HepG2 (cell line): Measurements from ENCODE around the gene SAXO2. TPM values are rescaled to one million over a fixed set of nuclear protein-coding genes. Genes with fewer than 3 reads are reported as not detected.

Source experiments
- ATAD3A ChIP-seq: sonication (generic); formaldehyde crosslinking; IDR thresholded peaks from 2 replicates; pipeline ENCODE4 v1.4.0; 2020; ENCODE audit warnings: missing genetic modification reagents
- CCAR2 ChIP-seq: fragments of 200-400 bp; formaldehyde crosslinking; optimal IDR thresholded peaks from 2 replicates; pipeline ENCODE3; 2018; ENCODE audit warnings: low read depth, mild to moderate bottlenecking, low read length, moderate library complexity
- ETV6 ChIP-seq: sonication (generic); formaldehyde crosslinking; conservative IDR thresholded peaks from 2 replicates; pipeline ENCODE4 v1.4.0; 2020; ENCODE audit warnings: missing genetic modification reagents
- KLF13 ChIP-seq: sonication (generic); formaldehyde crosslinking; IDR thresholded peaks from 2 replicates; pipeline ENCODE4 v1.4.0; 2020; ENCODE audit warnings: mild to moderate bottlenecking, missing genetic modification reagents
- MED8 ChIP-seq: sonication (generic); formaldehyde crosslinking; IDR thresholded peaks from 2 replicates; pipeline ENCODE4 v1.8.1; 2023; ENCODE audit warnings: mild to moderate bottlenecking, missing genetic modification reagents; ENCODE audit not compliant: insufficient replicate concordance
- MYNN ChIP-seq: sonication (generic); formaldehyde crosslinking; IDR thresholded peaks from 2 replicates; pipeline ENCODE4 v1.4.0; 2020; ENCODE audit warnings: mild to moderate bottlenecking, low read depth, missing genetic modification reagents
- PAF1 ChIP-seq: IDR thresholded peaks from 2 replicates; pipeline ENCODE4 v1.6.1; 2016; ENCODE audit warnings: missing genetic modification reagents, missing compliant biosample characterization
- RFXANK ChIP-seq: IDR thresholded peaks from 2 replicates; pipeline ENCODE4 v1.6.1; 2016
- ZBTB3 ChIP-seq: sonication (generic); formaldehyde crosslinking; IDR thresholded peaks from 2 replicates; pipeline ENCODE4 v1.4.0; 2020; ENCODE audit warnings: low read depth, mild to moderate bottlenecking, moderate library complexity, missing genetic modification reagents, borderline replicate concordance
- ZSCAN9 ChIP-seq: IDR thresholded peaks from 2 replicates; pipeline ENCODE4 v1.6.1; 2016; ENCODE audit warnings: borderline replicate concordance
- polyA plus RNA-seq, 8 experiments: library from polyadenylated mRNA; depleted of rRNA in 3 of 8; stranded (reverse) in 7 of 8; unstranded in 1 of 8; fragments of >200 nt; fragmentation: Illumina TruSeq in 4 of 8; extraction: Trizol in 4 of 8; gene quantifications; 2 replicates each; pipeline versions ENCODE4 v1.2.1 to v1.2.3, GENCODE V29; 2011 to 2016; ENCODE audit warnings: low read depth in 4 of 8, missing spikeins in 1 of 8, mixed read lengths in 1 of 8; ENCODE audit not compliant: insufficient read depth in 1 of 8
- total RNA-seq, 5 experiments: library from RNA; depleted of rRNA; stranded (reverse); fragments of >200 nt; fragmentation: Illumina TruSeq; extraction: Trizol; gene quantifications; 2 replicates each; pipeline ENCODE4 v1.2.3, GENCODE V29; 2016; ENCODE audit warnings: low read depth in 1 of 5
- TF ChIP-seq, protein P1 (sequence below): sonication (generic); formaldehyde crosslinking; IDR thresholded peaks from 2 replicates; pipeline ENCODE4 v1.4.0; 2020; ENCODE audit warnings: missing genetic modification reagents
- TF ChIP-seq, protein P2 (sequence below): IDR thresholded peaks from 2 replicates; pipeline ENCODE4 v1.6.1; 2016; ENCODE audit warnings: low read depth
- TF ChIP-seq, protein P3 (sequence below): sonication (generic); formaldehyde crosslinking; IDR thresholded peaks from 2 replicates; pipeline ENCODE4 v1.8.1; 2022; ENCODE audit warnings: mild to moderate bottlenecking, missing genetic modification reagents
- TF ChIP-seq, protein P4 (sequence below): sonication (generic); formaldehyde crosslinking; IDR thresholded peaks from 2 replicates; pipeline ENCODE4 v1.5.0; 2020; ENCODE audit warnings: mild to moderate bottlenecking, missing genetic modification reagents

The SAXO2 gene
- total and polyA plus RNA-seq, 2 of the 13 experiments (the other 11 are each of a cell fraction or from before 2014, with no cell fraction given): 0.01 to 1.5 TPM

DNA sequence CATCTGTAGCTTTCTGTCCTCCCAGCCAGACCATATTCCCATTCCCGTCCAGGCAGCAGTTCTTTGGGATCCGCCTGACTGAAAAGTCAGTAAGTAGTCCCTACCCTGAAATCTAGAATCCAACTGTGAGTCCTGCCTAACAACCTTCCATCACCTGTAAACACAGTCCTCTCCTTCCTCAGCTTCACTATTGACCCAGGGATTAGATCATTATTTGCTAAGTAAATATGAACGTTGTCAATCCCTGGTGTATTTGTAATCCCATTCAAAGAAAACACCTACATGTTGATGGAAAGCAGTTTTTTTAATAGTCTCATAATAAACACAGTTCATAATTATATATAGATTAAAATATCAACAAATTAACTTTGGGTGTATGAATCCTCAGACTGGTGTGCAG is 732 bp downstream of the SAXO2 start (continued):
- TF ChIP-seq, protein P1, sequence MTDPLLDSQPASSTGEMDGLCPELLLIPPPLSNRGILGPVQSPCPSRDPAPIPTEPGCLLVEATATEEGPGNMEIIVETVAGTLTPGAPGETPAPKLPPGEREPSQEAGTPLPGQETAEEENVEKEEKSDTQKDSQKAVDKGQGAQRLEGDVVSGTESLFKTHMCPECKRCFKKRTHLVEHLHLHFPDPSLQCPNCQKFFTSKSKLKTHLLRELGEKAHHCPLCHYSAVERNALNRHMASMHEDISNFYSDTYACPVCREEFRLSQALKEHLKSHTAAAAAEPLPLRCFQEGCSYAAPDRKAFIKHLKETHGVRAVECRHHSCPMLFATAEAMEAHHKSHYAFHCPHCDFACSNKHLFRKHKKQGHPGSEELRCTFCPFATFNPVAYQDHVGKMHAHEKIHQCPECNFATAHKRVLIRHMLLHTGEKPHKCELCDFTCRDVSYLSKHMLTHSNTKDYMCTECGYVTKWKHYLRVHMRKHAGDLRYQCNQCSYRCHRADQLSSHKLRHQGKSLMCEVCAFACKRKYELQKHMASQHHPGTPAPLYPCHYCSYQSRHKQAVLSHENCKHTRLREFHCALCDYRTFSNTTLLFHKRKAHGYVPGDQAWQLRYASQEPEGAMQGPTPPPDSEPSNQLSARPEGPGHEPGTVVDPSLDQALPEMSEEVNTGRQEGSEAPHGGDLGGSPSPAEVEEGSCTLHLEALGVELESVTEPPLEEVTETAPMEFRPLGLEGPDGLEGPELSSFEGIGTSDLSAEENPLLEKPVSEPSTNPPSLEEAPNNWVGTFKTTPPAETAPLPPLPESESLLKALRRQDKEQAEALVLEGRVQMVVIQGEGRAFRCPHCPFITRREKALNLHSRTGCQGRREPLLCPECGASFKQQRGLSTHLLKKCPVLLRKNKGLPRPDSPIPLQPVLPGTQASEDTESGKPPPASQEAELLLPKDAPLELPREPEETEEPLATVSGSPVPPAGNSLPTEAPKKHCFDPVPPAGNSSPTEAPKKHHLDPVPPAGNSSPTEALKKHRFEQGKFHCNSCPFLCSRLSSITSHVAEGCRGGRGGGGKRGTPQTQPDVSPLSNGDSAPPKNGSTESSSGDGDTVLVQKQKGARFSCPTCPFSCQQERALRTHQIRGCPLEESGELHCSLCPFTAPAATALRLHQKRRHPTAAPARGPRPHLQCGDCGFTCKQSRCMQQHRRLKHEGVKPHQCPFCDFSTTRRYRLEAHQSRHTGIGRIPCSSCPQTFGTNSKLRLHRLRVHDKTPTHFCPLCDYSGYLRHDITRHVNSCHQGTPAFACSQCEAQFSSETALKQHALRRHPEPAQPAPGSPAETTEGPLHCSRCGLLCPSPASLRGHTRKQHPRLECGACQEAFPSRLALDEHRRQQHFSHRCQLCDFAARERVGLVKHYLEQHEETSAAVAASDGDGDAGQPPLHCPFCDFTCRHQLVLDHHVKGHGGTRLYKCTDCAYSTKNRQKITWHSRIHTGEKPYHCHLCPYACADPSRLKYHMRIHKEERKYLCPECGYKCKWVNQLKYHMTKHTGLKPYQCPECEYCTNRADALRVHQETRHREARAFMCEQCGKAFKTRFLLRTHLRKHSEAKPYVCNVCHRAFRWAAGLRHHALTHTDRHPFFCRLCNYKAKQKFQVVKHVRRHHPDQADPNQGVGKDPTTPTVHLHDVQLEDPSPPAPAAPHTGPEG (CRISPR knock-in tag): no peak
- TF ChIP-seq, protein P2, sequence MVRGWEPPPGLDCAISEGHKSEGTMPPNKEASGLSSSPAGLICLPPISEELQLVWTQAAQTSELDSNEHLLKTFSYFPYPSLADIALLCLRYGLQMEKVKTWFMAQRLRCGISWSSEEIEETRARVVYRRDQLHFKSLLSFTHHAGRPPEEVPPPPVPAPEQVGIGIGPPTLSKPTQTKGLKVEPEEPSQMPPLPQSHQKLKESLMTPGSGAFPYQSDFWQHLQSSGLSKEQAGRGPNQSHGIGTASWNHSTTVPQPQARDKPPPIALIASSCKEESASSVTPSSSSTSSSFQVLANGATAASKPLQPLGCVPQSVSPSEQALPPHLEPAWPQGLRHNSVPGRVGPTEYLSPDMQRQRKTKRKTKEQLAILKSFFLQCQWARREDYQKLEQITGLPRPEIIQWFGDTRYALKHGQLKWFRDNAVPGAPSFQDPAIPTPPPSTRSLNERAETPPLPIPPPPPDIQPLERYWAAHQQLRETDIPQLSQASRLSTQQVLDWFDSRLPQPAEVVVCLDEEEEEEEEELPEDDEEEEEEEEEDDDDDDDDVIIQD (CRISPR knock-in tag): peak; percentile 40; the same call in 1 of the 2 replicates
- TF ChIP-seq ZBTB3 (CRISPR knock-in tag) (no peak), PAF1 (no peak), ZSCAN9 (CRISPR knock-in tag) (0 out of 2 replicates have a peak, but pooled peaks have one; percentile 72), RFXANK (CRISPR knock-in tag) (0 out of 2 replicates have a peak, but pooled peaks have one; percentile 59), MED8 (CRISPR knock-in tag) (no peak), MYNN (CRISPR knock-in tag) (no peak), CCAR2 (no peak), ATAD3A (CRISPR knock-in tag) (no peak), ETV6 (no peak), KLF13 (CRISPR knock-in tag) (no peak)
- TF ChIP-seq, protein P3, sequence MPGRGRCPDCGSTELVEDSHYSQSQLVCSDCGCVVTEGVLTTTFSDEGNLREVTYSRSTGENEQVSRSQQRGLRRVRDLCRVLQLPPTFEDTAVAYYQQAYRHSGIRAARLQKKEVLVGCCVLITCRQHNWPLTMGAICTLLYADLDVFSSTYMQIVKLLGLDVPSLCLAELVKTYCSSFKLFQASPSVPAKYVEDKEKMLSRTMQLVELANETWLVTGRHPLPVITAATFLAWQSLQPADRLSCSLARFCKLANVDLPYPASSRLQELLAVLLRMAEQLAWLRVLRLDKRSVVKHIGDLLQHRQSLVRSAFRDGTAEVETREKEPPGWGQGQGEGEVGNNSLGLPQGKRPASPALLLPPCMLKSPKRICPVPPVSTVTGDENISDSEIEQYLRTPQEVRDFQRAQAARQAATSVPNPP (CRISPR knock-in tag): no peak
- TF ChIP-seq, protein P4, sequence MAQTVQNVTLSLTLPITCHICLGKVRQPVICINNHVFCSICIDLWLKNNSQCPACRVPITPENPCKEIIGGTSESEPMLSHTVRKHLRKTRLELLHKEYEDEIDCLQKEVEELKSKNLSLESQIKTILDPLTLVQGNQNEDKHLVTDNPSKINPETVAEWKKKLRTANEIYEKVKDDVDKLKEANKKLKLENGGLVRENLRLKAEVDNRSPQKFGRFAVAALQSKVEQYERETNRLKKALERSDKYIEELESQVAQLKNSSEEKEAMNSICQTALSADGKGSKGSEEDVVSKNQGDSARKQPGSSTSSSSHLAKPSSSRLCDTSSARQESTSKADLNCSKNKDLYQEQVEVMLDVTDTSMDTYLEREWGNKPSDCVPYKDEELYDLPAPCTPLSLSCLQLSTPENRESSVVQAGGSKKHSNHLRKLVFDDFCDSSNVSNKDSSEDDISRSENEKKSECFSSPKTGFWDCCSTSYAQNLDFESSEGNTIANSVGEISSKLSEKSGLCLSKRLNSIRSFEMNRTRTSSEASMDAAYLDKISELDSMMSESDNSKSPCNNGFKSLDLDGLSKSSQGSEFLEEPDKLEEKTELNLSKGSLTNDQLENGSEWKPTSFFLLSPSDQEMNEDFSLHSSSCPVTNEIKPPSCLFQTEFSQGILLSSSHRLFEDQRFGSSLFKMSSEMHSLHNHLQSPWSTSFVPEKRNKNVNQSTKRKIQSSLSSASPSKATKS: no peak
